NAMALWA (cell line): ENCODE measurements around the gene TSPAN3.

Source experiments
- DNase-seq: peaks from one replicate; pipeline ENCODE4 v3.0.0-alpha.2; 2015; ENCODE audit warnings: low spot score

Gene TSPAN3

DNA sequence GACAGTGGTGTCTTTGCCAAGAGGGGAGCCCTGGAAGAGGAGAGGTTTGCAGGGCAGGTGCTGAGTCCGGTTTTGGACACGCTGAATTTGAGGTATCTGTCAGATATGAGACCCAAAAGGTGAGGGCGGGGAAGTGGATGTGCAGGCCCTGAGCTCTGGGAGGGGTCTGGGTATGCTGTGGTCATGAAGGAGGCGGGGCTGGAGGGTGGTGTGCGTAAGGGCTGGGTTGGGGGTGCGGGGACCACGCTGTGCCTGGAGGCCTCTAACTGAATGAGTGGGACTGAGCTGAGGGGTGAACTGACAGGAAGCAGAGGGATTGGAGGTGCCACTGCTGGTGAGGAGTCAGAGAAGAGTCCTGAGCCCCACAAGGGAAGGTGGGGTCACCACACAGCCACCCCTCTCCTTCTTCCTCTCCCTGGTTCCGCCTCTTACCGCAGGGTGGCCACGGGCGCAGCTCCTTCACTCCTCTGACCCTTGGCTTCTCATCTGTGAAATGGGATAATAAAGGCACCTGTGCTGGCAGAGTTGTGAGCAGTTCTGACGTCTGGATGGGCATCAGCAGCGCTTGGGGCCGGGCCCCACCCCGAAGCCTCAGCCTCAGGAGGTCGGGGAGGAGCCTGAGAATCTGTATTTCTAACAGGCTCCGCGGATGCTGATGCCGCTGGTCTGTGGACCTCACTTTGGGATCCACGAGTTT is 47.2 kb downstream of the TSPAN3 start:
- DNase-seq: no peak

DNA sequence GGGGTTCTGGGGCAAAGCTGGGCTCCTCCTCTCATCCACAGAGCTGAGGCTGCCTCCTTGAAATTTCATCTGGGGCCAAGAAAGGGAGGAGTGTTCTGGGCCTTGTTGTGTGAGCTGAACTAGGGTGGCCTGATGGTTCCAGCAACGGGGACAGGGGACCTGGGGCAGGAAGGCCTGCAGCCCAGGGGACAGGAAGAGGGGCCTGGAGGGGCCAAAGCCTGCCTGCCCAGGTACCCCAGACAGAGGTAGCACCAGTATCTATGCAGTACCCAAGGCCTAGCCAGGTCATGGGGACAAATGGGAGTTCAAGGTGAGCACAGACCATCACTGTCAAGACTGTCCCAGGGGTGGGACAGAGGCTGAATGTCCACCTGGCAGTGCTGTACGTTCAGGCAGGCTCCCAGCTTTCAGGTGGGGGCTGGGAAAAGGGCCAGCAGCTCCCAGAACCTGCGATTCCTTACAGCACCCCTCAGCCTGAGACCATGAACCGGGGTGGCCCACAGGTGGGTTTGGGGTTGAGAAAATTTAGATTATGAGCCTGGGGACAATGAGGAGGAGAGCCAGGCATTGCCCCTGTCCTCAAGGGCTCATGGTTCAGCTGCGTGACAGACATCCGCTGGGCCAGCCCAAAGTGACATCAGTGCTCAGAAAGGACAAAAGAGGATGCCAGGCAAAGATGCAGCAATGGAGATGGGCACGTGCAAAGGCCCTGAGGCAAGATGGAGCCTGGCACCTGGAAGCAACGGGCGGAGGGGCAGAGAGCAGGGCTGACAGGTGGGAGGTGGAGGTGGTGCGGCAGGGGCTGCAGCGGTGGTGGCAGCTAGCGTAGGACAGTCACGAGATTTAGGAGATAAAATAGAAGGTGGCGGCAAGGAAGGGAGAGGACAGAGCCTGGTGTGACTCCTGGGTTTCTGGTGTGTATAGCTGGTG is 48.0 kb downstream of the TSPAN3 start:
- no peak for DNase-seq

DNA sequence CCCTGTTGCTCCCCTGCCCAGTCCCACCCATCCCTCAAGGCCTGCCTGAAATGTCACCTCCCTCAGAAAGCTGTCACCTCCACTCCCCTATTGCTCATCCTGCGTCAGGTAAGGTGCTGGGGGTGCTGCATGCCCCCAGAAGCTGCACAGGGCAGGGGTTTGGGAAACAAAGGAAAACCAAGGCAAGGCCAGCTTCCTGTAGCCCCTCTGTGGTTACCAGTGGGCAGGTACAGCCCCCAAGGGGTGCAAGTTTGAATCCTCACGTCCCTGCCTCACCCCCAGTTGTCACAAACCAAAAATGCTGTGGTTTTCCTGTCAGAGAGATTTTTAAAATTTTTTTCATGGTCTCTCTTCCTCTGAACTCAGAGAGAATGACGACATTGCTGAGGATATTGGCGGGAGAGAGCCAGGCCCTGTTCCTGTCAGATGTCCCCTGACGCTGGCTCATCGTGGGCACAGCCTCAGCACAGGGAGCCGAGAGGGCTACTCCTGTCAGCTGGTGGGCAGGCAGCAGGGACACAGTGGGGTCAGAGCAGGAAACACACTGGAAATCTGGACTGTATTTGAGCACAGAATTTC is 49.0 kb downstream of the TSPAN3 start:
- no peak for DNase-seq

DNA sequence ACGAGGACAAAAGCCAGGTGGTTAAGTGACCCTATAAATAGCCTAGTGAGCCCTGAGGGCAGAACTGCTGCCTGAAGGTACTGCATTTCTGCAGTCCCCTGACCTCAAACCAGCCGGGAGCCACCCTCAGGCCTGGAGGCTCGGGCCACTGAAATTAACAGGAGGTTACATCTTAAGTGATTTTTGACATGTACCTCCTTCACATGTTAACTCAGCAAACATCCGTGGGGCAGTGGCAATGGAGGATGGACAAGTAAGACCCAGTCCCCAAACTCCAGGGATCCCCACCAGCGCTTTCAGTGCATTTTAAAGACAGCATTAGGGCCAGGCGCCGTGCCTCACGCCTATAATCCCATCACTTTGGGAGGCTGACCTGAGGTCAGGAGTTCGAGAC is 49.8 kb downstream of the TSPAN3 start:
- DNase-seq: no peak

DNA sequence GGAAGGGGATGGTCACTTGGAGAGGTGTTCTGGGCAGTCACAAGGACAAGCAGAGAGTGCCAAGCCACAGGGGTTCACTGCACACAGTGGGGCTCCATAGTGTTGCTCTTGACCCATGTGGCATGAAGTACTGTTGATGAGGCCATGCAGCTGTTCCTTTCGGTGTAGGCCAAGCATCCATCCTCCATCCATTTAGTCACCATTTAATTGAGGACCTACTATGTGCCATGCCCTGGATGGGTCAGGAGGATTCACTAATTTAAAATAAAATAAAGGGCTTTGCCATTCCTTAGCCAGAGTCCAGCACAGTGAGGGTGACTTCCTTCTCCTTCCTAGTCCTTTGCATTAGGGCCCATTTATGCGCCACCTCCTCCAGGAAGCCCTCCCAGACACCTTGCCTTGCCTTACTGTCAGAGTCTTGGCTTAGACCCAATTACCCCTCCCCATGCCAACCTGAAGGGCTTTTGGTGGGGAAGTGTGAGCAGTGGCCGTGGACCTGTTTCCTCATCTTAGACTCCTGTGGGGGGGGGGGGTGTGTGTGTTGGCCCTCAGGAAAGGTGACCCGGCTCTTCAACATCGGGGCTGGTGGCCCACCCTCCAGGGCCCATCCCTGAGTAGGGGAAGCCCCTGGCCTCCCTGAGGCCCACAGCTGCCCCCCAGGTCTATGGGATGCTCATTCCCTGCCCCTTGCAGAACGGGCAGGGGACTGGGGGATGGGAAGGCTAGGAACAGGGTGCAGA is 50.4 kb downstream of the TSPAN3 start:
- no peak for DNase-seq

DNA sequence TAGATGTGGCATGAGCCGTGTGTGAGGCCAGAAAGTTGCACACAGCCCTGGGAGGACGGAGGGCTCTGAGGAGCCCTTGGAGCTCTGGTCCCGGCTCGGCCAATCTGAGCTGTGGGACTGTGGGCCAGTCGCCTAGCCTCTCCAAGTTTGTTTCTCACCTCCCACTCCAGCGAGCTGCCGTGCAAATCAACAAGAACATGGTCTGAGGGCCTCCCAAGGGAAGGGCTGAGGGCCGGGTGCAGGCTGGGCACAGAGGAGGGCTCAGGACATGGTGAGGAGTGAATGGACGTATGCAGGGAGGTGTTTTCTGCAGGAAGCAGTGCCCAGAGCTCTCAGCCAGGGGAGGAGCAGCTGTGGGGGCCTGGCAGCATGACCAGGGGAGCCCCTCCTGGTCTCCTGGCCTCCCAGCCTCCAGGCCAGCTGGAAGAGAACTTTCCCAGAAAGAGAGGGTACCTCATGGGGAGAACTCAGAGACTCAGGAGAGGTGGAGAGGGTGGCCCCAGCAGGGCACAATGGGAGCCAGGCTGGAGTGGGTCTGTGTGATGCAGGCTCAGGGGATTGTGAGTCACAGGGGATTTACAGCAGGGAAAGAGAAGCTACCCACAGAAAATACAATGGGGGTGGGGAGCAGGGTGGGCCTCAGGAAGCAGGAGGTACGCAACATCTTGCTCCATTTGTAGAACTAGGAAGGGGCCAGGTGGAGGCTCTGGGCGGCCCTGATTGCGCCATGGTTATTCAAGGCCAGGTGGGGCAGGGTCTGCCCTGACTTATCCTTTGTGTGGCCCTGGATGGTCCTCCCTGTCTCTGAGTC is 51.2 kb downstream of the TSPAN3 start:
- no peak for DNase-seq

DNA sequence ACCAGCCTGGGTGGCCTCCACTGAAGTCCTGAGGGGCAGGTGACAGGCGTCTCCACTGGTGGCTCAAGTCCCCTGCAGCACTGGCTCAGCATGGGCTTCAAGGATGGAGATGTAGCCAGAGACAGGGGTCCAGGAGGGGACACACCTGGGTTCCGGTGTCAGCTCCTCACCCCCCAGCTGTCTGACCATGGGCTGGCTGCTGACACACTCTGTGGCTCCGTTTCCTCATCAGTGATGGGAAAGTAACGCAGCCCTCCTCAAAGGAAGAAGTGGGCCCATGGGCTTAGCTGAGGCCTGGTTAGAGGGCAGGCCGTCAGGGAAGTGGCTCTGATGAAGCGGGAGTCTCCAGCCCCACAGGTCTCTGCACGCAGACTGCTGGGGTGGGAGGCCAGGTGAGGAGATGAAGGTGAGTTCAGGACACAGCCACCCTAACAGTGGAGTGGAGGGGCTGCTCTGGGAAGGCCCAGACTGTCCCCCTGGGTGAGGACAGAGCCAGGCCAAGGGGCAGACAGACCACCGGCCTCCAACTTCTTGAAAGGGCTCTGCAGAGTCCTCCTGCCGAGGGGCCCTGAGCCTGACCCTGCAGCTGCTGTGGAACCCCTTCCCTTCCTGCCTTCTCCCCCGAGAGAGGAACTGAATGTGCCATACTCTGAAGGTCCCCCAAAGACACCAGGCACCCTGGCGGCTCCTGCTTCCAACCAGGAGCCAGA is 52.0 kb downstream of the TSPAN3 start:
- no peak for DNase-seq

DNA sequence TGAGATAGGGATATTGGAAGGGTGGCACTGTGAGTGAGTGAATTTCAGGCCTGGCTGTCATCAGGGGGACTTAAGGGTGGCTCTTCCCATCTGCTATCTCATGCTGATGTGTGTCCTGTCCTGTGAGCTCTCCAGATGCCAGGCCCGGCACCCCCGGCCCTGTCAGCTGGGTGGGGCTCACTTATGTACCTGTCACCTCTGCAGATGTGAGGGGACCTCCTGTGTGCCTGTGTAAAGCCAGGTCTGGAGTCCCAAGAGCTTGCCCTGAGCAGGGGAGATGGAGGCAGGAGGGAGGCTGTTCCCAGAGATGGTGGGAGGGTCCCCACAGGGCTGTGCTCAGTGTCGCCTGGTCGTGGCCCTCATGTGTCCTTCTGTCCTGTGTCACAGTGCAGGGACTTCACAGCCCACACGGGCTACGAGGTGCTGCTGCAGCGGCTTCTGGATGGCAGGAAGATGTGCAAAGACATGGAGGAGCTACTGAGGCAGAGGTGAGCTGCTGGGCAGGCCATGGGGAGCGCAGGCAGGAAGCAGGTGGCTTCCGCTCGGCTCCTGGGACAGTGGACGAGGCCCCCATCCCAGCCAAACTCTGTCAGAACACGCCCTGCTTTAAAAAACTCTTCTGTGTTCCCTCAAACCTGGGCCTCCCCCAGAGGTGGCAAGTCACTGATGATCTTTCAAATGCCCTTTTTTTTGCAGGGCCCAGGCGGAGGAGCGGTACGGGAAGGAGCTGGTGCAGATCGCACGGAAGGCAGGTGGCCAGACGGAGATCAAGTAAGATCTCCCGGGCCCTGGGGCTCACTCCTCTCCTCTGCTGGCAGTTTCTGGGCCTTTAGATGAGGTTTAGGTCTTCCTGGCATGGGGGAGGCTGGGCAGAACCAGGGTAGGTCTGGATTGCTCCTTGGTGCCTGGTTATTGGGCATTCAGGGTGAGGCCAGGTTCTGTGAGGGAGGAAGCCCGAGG is 52.9 kb downstream of the TSPAN3 start:
- no peak for DNase-seq

DNA sequence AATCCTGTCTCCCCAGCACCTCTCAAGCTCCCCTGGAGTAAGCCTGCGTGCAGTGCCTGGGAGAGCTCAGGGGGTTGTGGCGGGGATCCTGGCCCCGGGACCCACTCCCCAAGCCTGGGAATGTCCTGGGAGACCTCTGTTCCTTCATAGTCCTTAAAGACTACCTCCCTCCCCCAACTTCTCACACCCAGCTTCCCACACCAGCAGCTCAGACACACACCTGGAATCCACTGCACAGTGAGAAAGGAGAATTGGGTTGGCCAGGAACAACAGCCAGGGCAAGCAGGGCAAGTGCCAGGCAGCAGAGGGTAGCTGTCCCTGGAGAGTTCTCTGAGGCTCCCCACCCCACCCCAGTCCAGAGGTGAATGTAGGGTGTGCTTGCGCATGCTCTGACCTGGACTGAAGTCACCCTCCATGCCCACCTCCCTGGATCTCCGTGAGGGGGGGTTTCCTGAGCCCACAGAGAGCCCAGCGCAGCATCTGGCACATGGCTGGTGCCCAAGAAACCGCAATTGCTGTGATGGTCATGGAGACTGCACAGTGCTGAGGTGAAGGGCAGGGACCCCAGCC is 53.7 kb downstream of the TSPAN3 start:
- no peak for DNase-seq

DNA sequence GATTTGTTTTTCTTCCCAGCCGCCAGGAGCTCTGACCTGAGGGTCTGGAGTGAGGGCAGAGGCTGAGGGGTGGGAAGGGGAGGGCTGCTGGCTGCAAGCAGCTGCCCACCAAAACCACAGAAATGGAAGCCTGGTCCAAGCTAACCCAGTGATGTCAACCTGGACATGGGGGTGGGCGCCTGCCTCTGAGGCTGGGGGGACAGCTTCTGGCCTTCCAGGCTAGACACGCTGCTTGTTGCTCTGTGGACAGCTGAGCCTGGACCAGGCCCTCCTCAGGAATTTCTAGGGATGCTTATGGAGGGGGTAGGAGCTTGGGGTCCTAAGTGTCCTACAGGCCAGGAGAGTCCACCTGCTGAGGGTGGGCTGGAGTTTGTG is 54.6 kb downstream of the TSPAN3 start:
- DNase-seq: no peak

DNA sequence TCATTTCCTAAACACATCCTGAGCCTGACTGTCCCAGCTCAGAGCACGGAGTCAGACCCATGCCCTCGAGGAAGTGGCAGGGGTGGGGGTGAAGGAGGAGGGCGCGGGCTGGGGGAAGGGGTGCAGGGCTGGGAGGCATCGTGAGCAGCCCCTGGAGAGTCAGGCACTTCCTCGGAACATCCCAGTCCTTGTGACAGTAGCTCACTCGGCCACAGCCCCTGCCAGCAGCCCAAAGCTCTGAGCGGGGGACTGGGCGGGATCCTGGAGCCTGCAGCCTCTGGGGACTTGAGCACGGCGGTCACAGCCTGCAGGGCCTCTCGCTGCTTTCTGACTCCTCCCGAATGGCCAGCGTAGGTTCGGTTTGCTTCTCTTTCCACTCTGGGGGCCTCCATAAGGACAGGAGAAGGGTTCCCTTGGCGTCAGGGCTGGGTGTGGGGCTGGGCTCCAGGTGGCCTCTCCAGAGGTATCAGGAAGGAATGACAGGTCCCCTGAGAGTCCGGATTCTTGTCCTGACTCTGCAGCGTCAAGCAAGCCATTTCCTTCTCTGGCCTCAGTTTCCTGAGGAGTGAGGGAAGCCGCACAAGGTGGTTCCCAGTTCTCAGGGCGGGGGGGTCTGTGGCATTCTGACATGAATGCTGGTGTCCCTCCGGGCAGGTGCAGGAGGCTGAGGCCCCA is 55.1 kb downstream of the TSPAN3 start:
- no peak for DNase-seq

DNA sequence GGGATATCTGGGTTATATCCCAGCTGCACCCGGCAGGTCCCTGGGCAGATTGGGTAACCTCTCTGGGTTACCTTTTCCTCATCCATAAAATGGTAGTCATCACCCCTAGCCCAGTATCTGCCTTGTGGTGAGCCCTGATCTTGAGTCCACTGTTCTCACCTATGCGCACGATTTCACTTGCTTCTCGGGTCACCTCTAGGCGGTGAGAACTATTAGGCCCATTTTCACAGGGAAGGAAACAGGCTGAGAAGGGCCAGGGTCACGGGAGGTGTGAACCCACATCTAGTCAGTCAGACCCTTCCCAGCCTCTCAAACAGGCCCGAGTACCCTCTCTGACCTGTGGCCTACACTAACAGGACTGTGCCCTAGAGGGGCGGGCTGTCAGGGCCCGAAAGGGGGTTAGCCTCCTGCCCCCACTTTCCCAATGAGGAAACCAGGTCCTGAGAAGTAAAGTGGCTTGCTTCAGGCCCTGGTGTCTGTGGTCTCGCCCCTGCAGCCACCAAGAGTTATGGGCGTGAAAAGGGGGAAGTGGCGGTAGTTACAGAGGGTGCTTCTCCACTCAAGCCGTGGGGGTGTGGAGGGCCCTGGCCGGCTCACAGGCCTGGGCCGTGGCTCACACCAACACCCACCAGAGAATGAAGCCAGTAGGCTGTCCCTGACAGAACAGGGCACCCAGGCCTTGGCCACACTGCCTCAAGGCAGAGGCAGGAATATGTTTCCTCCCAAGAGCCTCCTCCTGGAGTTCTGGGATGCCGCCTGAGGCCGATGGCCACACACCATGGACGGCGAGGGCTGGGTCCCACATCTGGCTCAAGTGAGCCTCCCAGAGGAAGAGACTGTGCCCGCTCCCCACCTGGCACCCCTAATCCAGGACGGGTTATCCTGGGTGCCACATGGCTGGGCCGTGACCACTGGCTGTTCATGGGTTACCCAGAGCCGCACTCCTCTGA is 56.5 kb downstream of the TSPAN3 start:
- DNase-seq: no peak

DNA sequence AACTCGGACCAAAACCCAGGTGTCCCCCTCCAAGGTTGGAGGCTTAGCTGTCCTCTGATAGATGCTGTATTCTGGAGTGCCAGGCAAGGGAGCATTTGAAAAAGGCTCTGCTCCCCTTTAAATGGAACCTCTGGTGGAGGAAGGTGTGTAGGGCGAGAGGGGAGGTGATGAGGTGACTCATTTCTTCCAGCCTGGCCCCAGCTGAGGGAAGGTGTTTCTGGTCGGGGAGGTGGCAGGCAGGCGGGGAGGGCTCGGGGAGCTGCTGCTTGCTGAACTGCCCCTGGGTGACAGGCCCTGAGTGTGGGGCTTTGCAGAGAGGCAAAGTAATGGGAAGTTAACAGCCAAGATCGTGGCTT is 57.2 kb downstream of the TSPAN3 start:
- no peak for DNase-seq

DNA sequence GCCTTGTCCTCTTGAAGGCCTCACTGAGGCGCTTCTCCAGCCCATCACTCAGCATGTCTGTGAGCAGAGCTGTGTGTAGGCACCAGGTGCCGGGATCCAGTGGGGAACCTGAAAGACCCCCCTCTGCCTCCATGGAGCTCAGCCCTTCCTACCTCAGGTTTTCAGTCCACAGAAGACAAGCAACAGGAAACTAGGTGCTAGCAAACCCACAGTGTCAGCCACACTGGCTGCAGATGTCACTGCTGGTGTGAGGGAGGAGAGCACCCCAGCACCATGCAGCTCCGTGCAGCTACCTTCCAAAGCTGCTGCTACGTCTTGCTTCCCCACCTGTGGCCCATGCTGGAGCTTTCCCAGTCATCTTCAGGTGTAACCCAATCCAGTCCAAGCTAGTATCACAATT is 58.0 kb downstream of the TSPAN3 start:
- no peak for DNase-seq

DNA sequence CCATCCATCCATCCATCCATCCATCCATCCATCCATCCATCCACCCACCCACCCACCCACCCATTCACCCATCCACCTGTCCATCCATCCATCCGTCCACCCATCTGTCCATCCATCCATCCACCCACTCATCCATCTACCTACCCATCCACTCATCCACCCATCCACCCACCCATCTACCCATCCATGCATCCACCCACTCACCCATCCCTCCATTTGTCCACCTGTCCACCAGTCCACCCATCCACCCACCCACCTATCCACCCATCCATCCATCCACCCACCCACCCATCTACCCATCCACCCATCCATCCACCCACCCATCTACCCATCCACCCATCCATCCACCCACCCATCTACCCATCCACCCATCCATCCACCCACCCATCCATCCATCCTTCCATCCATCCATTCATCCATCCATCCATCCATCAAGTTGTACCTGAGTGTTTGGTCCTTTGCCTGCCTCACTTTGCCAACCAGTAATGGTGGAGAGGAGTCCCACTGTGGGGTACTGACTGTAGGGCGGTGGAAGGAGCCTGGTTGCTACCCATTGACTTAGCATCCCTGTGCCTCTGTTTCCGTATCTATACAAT is 58.7 kb downstream of the TSPAN3 start:
- DNase-seq: no peak

DNA sequence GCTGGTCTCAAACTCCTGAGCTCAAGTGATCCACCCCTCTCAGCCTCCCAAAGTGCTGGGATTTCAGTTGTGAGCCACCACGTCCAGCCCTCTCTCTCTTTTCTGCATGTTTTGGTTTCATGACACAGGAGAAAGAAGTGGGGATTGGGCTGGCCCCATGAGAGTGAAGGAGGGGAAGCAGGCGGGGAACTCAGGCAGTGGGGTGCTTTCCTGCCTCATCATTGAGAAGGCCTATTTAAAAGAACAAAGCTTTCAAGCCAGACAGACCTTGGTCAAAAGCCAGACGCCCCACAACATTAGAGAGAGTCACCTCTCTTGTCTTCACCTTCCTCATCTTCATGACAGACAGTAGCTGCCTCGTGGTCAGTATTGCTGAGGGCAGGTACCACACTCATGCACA is 60.1 kb downstream of the TSPAN3 start:
- no peak for DNase-seq

DNA sequence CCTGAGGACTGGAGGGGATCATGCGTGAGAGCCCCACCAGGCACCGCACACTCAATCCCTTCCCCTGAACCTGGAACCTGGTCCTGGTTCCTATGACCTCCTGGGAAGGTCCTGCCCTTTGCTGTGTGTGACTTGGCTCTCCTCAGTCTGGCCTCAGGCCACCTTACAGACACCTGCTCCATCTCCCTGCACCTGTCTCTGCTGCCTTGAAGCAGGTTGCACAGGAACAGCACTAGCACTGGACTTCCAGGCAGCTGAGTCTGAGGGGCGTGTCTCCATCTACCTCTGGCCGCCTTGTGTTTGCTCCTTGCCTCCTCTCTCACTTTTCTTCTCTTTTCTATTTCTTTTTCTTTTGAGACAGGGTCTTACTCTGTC is 60.6 kb downstream of the TSPAN3 start:
- no peak for DNase-seq
